PC-3 (cell line): ENCODE measurements around the gene SEC22C. TPM values are rescaled to one million over a fixed set of nuclear protein-coding genes. Genes with fewer than 3 reads are reported as not detected.

ENCODE experiments used
- ATAC-seq: fragments of 200-7000 bp; cut with Tn5 transposase; 2 replicates; pipeline ENCODE4 v1.9.1; 2020; ENCODE audit warnings: mild to moderate bottlenecking, moderate library complexity
- BruUV-seq: library from RNA; stranded (reverse); fragments of 400-500 nt; replicated peaks from 2 replicates; lab custom pipeline; 2021; lab: Mats Ljungman, UMichigan
- CTCF ChIA-PET: fragments of 300-600 bp; sonication (Branson Sonifier 250); formaldehyde crosslinking; loops from one replicate; lab custom pipeline; 2022; ENCODE audit warnings: antibody characterized with exemption; lab: Charles Lee
- POLR2A ChIA-PET: fragments of 300-600 bp; sonication (Branson Sonifier 250); formaldehyde crosslinking; loops from one replicate; lab custom pipeline; 2022; ENCODE audit warnings: antibody characterized with exemption; ENCODE audit not compliant: unreplicated experiment; lab: Charles Lee
- DNase-seq: peaks from one replicate; pipeline ENCODE4 v3.0.0-alpha.2; 2015
- H2AFZ ChIP-seq: fragments of 300-600 bp; sonication (generic); 2 replicates; pipeline ENCODE4 v1.6.0; 2016; ENCODE audit warnings: antibody characterized with exemption, low read length
- H3F3A ChIP-seq: fragments of 300-600 bp; sonication (generic); one replicate; pipeline ENCODE4 v1.6.0; 2017; ENCODE audit warnings: antibody characterized with exemption, low read length, control low read depth, mild to moderate bottlenecking; ENCODE audit not compliant: unreplicated experiment
- H3K27ac ChIP-seq: fragments of 300-600 bp; sonication (generic); 2 replicates; pipeline ENCODE4 v1.5.1; 2016; ENCODE audit warnings: mild to moderate bottlenecking, low read length
- H3K27me3 ChIP-seq: fragments of 300-600 bp; sonication (generic); 2 replicates; pipeline ENCODE4 v1.6.1; 2016; ENCODE audit warnings: low read length, mixed read lengths
- H3K36me3 ChIP-seq: fragments of 300-600 bp; sonication (generic); 2 replicates; pipeline ENCODE4 v1.6.1; 2016; ENCODE audit warnings: low read depth, mixed run types, low read length, mixed read lengths
- H3K4me1 ChIP-seq: fragments of 300-600 bp; sonication (generic); 2 replicates; pipeline ENCODE4 v1.5.1; 2016; ENCODE audit warnings: low read length; ENCODE audit not compliant: insufficient read depth
- H3K4me2 ChIP-seq: fragments of 300-600 bp; sonication (generic); 2 replicates; pipeline ENCODE4 v1.6.0; 2016; ENCODE audit warnings: low read length
- H3K4me3 ChIP-seq: fragments of 300-600 bp; sonication (generic); 2 replicates; pipeline ENCODE4 v1.5.1; 2016; ENCODE audit warnings: mild to moderate bottlenecking, low read length, mixed read lengths
- H3K79me2 ChIP-seq: fragments of 300-600 bp; sonication (generic); 2 replicates; pipeline ENCODE4 v1.6.1; 2017; ENCODE audit warnings: low read length, mixed read lengths
- H3K9ac ChIP-seq: fragments of 300-600 bp; sonication (generic); 2 replicates; pipeline ENCODE4 v1.6.0; 2016; ENCODE audit warnings: mild to moderate bottlenecking, low read length
- H3K9me2 ChIP-seq: fragments of 300-600 bp; sonication (generic); replicated peaks from 2 replicates; pipeline ENCODE4 v1.6.1; 2016; ENCODE audit warnings: mixed run types, low read length, mixed read lengths
- H3K9me3 ChIP-seq: fragments of 300-600 bp; sonication (generic); 2 replicates; pipeline ENCODE4 v1.6.1; 2016; ENCODE audit warnings: low read length, mixed read lengths
- H4K20me1 ChIP-seq: fragments of 300-600 bp; sonication (generic); 2 replicates; pipeline ENCODE4 v1.6.1; 2016; ENCODE audit warnings: low read length, mixed read lengths
- CTCF ChIP-seq: fragments of 300-600 bp; sonication (generic); conservative IDR thresholded peaks from 2 replicates; pipeline ENCODE4 v1.5.1; 2017; ENCODE audit warnings: antibody characterized with exemption, low read depth, mild to moderate bottlenecking, low read length
- EZH2 ChIP-seq: fragments of 300-600 bp; sonication (generic); IDR thresholded peaks from one replicate; pipeline ENCODE4 v1.6.1; 2017; ENCODE audit warnings: antibody characterized with exemption, mild to moderate bottlenecking, low read length; ENCODE audit not compliant: unreplicated experiment
- EZH2phosphoT487 ChIP-seq: fragments of 300-600 bp; sonication (generic); IDR thresholded peaks from 2 replicates; pipeline ENCODE4 v1.6.1; 2018; ENCODE audit warnings: mild to moderate bottlenecking, antibody characterized with exemption, low read length, borderline replicate concordance
- intact Hi-C: fragments of 100-400 bp; cut with micrococcal nuclease; formaldehyde crosslinking; loops from 2 replicates; pipeline ENCODE4 v1.9.0; 2023
- total RNA-seq: library from RNA; depleted of rRNA; stranded (reverse); fragments of >200 nt; gene quantifications from 2 replicates; pipeline ENCODE4 v1.2.3, GENCODE V29; 2014

Gene SEC22C
- total RNA-seq, 1 experiment from 2014 or later: 63.3 TPM

- no peak overlapping the region for H3K9ac ChIP-seq
- H3K27me3 ChIP-seq: no peaks in the 10 kb centered on the region
- no peak overlapping the region for H3K27ac ChIP-seq
- H3K36me3 ChIP-seq: peaks cover 26% of the 10 kb centered on the region
- no peak for TF ChIP-seq EZH2
- TF ChIP-seq CTCF: no peak
- TF ChIP-seq EZH2phosphoT487: no peak
- H3K79me2 ChIP-seq: peaks cover 34% of the 10 kb centered on the region
- H3K4me2 ChIP-seq: 0 out of 2 replicates have a peak overlapping the region, but pooled peaks have one; percentile 7
- no peaks in the 10 kb centered on the region for H3K9me3 ChIP-seq
- H2AFZ ChIP-seq: no peak overlapping the region
- H3F3A ChIP-seq: no peaks in the 10 kb centered on the region
- BruUV-seq: no TSS peak
- ATAC-seq: no peak
- intact Hi-C loops: loop anchor here (5.0 kb wide), 1 partner anchor 234 kb away; no protein-coding TSS in a partner anchor
- peaks cover 22% of the 10 kb centered on the region for H3K4me1 ChIP-seq
- ChIA-PET POLR2A (no interaction called here), CTCF (no interaction called here)
- H3K4me3 ChIP-seq: no peak overlapping the region
- H3K9me2 ChIP-seq: no peaks in the 10 kb centered on the region
- no peak for DNase-seq
- 0 out of 2 replicates have a peak, but pooled peaks cover 5% of the 10 kb centered on the region for H4K20me1 ChIP-seq
These were observed 11.9 kb upstream of the SEC22C start for GRCh38 chr3:42593635-42594034.

GRCh38 chr3:42591811-42592210, 10.0 kb upstream of the SEC22C start:
- Histone ChIP-seq H2AFZ (0 out of 2 replicates have a peak overlapping the region, but pooled peaks have one; percentile 65), H3K4me3 (peak overlapping the region; percentile 72), H3K27ac (peak overlapping the region; percentile 43), H3K36me3 (peaks cover 26% of the 10 kb centered on the region), H3F3A (no peaks in the 10 kb centered on the region), H3K4me2 (peak overlapping the region; percentile 94), H3K79me2 (peaks cover 34% of the 10 kb centered on the region), H3K27me3 (no peaks in the 10 kb centered on the region), H3K9me2 (no peaks in the 10 kb centered on the region), H3K9ac (peak overlapping the region; percentile 85), H3K9me3 (no peaks in the 10 kb centered on the region), H3K4me1 (peaks cover 22% of the 10 kb centered on the region), H4K20me1 (0 out of 2 replicates have a peak, but pooled peaks cover 5% of the 10 kb centered on the region)
- ATAC-seq (peak; percentile 19), DNase-seq (peak; percentile 52)
- POLR2A ChIA-PET: interaction anchor here (1.0 kb wide), 1 partner anchor 9 kb away, joined by 3 read pairs; the partner anchor contains the start of gene NKTR
- CTCF ChIA-PET: no interaction called here
- BruUV-seq: TSS peak; percentile 53
- TF ChIP-seq EZH2: no peak
- TF ChIP-seq CTCF: no peak
- no peak for TF ChIP-seq EZH2phosphoT487
- intact Hi-C loops: loop anchor here (5.0 kb wide), 1 partner anchor 235 kb away; no protein-coding TSS in a partner anchor
